Measurements from ENCODE around the gene FIGN.

The FIGN gene

GRCh38 chr2:163570391-163570790, 165.4 kb downstream of the FIGN start:
- TF ChIP-seq EZH2 (IDR thresholded peaks at IDR 0.05; ENCODE audit: borderline replicate concordance, low read length) (no peak), CTCF (IDR thresholded peaks at IDR 0.05; ENCODE audit: low read length) (no peak)
- Histone ChIP-seq H3K27ac (ENCODE audit: low read depth, low read length, poor library complexity, severe bottlenecking) (no peak overlapping the region), H3K36me3 (ENCODE audit: insufficient read depth, low read length) (no peaks in the 10 kb centered on the region), H3K9me3 (ENCODE audit: low read length) (no peaks in the 10 kb centered on the region), H3F3A (ENCODE audit: insufficient read depth, low read length) (no peaks in the 10 kb centered on the region), H3K4me3 (ENCODE audit: low read depth, low read length, poor library complexity, severe bottlenecking) (no peak overlapping the region), H3K4me1 (ENCODE audit: insufficient read depth, low read length, severe bottlenecking) (no peaks in the 10 kb centered on the region), H3K27me3 (ENCODE audit: insufficient read depth, low read length) (no peaks in the 10 kb centered on the region), H3K9ac (ENCODE audit: low read length) (no peak overlapping the region), H2AFZ (ENCODE audit: low read length) (no peak overlapping the region), H3K4me2 (ENCODE audit: low read length) (no peak overlapping the region), H3K79me2 (ENCODE audit: insufficient read depth, low read length) (no peaks in the 10 kb centered on the region), H3K9me2 (ENCODE audit: low read depth, low read length) (no peaks in the 10 kb centered on the region), H4K20me1 (ENCODE audit: insufficient read depth, low read length) (no peaks in the 10 kb centered on the region)

- no peaks in the 10 kb centered on the region for H3K27me3 ChIP-seq (ENCODE audit: insufficient read depth, low read length)
These were observed 170.6 kb downstream of the FIGN start for GRCh38 chr2:163565192-163565591.

GRCh38 chr2:163564236-163564635, 171.6 kb downstream of the FIGN start:
- no peaks in the 10 kb centered on the region for H4K20me1 ChIP-seq (ENCODE audit: insufficient read depth, low read length)
- no peak overlapping the region for H3K4me3 ChIP-seq (ENCODE audit: low read depth, low read length, poor library complexity, severe bottlenecking)
- no peak overlapping the region for H3K4me2 ChIP-seq (ENCODE audit: low read length)
- H3K36me3 ChIP-seq (ENCODE audit: insufficient read depth, low read length), result no peaks in the 10 kb centered on the region
- no peak overlapping the region for H2AFZ ChIP-seq (ENCODE audit: low read length)
- H3K9me3 ChIP-seq (ENCODE audit: low read length), result no peaks in the 10 kb centered on the region
- TF ChIP-seq EZH2 (IDR thresholded peaks at IDR 0.05; ENCODE audit: borderline replicate concordance, low read length) (no peak), CTCF (IDR thresholded peaks at IDR 0.05; ENCODE audit: low read length) (no peak)
- no peaks in the 10 kb centered on the region for H3F3A ChIP-seq (ENCODE audit: insufficient read depth, low read length)
- H3K9me2 ChIP-seq (ENCODE audit: low read depth, low read length), result no peaks in the 10 kb centered on the region
- no peak overlapping the region for H3K27ac ChIP-seq (ENCODE audit: low read depth, low read length, poor library complexity, severe bottlenecking)
- H3K79me2 ChIP-seq (ENCODE audit: insufficient read depth, low read length), result no peaks in the 10 kb centered on the region
- no peak overlapping the region for H3K9ac ChIP-seq (ENCODE audit: low read length)
- H3K27me3 ChIP-seq (ENCODE audit: insufficient read depth, low read length), result no peaks in the 10 kb centered on the region
- no peaks in the 10 kb centered on the region for H3K4me1 ChIP-seq (ENCODE audit: insufficient read depth, low read length, severe bottlenecking)

More at GRCh38 chr2:163565192-163565591, 170.6 kb downstream of the FIGN start:
- Histone ChIP-seq H3K79me2 (ENCODE audit: insufficient read depth, low read length) (no peaks in the 10 kb centered on the region), H3K9me3 (ENCODE audit: low read length) (no peaks in the 10 kb centered on the region), H3K9me2 (ENCODE audit: low read depth, low read length) (no peaks in the 10 kb centered on the region), H3K4me1 (ENCODE audit: insufficient read depth, low read length, severe bottlenecking) (no peaks in the 10 kb centered on the region), H4K20me1 (ENCODE audit: insufficient read depth, low read length) (no peaks in the 10 kb centered on the region), H3F3A (ENCODE audit: insufficient read depth, low read length) (no peaks in the 10 kb centered on the region), H3K9ac (ENCODE audit: low read length) (no peak overlapping the region), H3K4me2 (ENCODE audit: low read length) (no peak overlapping the region), H3K27ac (ENCODE audit: low read depth, low read length, poor library complexity, severe bottlenecking) (no peak overlapping the region), H3K36me3 (ENCODE audit: insufficient read depth, low read length) (no peaks in the 10 kb centered on the region), H2AFZ (ENCODE audit: low read length) (no peak overlapping the region), H3K4me3 (ENCODE audit: low read depth, low read length, poor library complexity, severe bottlenecking) (no peak overlapping the region)
- no peak for TF ChIP-seq CTCF (IDR thresholded peaks at IDR 0.05; ENCODE audit: low read length)
- TF ChIP-seq EZH2 (IDR thresholded peaks at IDR 0.05; ENCODE audit: borderline replicate concordance, low read length), result no peak
